ENCODE results near the gene CPLX4.

CPLX4 gene

GRCh38 chr18:59246796-59247195 is 71.7 kb downstream of the CPLX4 start:
- Histone ChIP-seq H4K20me1 (ENCODE audit: insufficient read depth, low read length) (no peaks in the 10 kb centered on the region), H3K79me2 (ENCODE audit: insufficient read depth, low read length) (no peaks in the 10 kb centered on the region), H2AFZ (ENCODE audit: low read depth, low read length) (no peak overlapping the region), H3K9ac (ENCODE audit: low read depth, low read length) (no peak overlapping the region), H3K4me3 (ENCODE audit: low read depth in 1 of 2, low read length in 2 of 2) (no peak overlapping the region), H3K27me3 (ENCODE audit: insufficient read depth, low read length, poor library complexity) (peaks cover 4% of the 10 kb centered on the region), H3K9me3 (ENCODE audit: insufficient read depth, low read length, severe bottlenecking) (no peaks in the 10 kb centered on the region), H3K27ac (ENCODE audit: low read length) (no peak overlapping the region), H3K36me3 (ENCODE audit: insufficient read depth, low read length) (no peaks in the 10 kb centered on the region), H3K4me1 (ENCODE audit: insufficient read depth, low read length) (no peaks in the 10 kb centered on the region), H3K4me2 (ENCODE audit: insufficient read depth, low read length) (no peak overlapping the region)
- DNase-seq, result no peak
- no peak for ATAC-seq (ENCODE audit: insufficient read depth, low read depth)
- TF ChIP-seq EZH2 (IDR thresholded peaks at IDR 0.05; ENCODE audit: borderline replicate concordance, low read depth, low read length, severe bottlenecking), result no peak
- no peak for TF ChIP-seq CTCF (IDR thresholded peaks at IDR 0.05; ENCODE audit: borderline replicate concordance, extremely low read depth, low read length, poor library complexity, severe bottlenecking)
